NK-92 treated with Interleukin-12 subunit alpha and Interleukin-12 subunit beta, amount 100 ng/mL, for 24 hours (cell line): Measurements from ENCODE around the gene LDLRAD3.

ENCODE experiments used
- DNase-seq: peaks from one replicate; lab custom pipeline; 2025; lab: John Stamatoyannopoulos, UW

The LDLRAD3 gene

DNA sequence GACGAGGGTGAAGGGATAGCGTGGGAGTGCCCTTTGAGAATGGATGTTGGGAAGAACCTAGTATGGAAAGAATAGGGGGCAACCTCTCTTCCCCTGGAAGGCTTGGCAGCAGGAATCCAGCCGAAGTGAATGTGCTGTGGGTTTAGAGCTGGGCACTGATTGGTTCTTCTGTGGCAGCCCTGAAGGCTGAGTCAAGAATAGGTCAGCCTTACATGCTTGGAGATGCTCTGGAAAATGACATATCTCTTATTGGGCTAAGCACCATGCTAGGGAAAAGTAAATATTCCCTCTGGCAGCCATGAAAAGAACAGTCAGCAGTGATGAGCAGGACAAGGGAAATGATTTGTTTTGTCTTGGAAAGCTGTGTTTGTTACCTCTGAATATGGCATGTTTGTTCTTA is 195.9 kb downstream of the LDLRAD3 start:
- DNase-seq, result no peak

- no peak for DNase-seq
Measured at GRCh38 chr11:36141196-36141953, 197.5 kb downstream of the LDLRAD3 start.

GRCh38 chr11:36141956-36142355 is 198.1 kb downstream of the LDLRAD3 start:
- DNase-seq, result no peak

DNA sequence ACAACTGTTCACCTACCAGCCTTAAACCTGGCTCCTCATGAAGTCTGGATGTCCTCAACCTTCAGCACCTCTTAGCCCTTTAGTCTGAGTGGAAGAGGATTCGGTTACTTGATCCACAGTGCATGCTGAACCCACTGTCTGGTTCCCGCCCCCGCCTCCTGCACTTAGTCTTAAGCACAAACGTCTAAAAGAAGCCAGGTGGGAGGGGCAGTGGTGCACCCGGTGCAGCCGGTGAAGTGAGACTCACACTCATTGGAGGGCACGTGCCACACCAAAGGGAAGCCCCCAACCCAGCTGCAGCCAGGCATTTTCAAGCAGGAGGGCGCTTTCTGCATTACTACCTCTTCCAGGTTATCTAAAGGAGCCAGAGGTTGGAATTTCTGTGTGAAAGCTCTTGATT is 198.6 kb downstream of the LDLRAD3 start:
- DNase-seq, result no peak

DNA sequence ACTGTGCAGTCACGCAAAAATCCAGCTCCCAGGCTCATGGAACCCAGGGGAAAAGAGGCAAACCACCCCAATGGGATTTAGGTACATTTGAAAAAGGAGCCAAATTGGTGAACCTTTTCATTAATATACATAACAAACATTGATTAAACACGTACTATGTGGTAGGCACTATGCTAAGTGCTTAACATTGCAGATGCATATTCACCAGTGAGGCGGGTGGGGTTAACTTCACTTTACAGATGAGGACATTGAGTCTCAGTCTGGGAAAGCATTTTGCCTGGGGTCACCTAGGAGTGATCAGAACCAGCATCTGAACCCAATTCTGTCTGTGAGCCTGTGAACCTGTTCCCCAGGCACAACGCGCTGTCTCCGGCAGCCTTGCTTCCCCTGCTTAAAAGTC is 199.0 kb downstream of the LDLRAD3 start:
- no peak for DNase-seq

GRCh38 chr11:36146437-36146836 is 202.6 kb downstream of the LDLRAD3 start:
- DNase-seq, result no peak

DNA sequence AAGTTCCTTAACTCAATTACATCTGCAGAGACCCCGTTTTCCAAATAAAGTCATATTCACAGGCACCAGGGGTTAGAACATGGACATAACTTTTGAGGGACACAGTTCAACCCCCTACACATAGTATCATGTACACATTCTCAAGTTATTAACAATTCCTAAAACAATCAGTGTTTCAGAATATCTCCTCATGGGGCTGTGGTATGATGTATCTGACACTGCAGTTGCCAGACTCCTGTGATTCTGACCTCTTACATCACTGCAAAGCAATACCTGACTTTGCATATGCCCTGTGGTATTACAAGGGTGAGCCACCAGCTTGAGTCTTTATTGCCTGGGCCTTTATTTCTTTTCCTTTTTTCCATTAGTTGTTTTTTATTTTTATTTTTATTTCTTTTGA is 203.6 kb downstream of the LDLRAD3 start:
- DNase-seq, result no peak

DNA sequence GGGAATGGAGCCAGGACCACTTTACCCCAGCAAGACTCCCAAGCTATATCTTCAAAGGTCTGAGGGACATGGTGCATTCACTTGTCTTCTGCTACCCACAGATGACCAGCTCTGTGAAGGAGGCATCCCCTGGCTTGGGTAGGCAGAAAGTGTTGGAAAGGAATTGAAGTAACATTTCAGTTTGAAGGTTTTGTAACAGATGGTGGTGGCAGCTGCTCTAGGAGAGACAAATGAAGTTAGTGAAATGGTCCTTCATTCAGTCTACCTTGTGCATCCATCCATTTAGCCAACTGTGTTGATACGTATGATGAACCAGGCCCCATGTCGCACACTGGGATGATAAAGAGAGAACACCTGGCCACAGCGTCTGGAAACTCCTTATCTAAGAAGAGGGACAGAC is 204.8 kb downstream of the LDLRAD3 start:
- no peak for DNase-seq

DNA sequence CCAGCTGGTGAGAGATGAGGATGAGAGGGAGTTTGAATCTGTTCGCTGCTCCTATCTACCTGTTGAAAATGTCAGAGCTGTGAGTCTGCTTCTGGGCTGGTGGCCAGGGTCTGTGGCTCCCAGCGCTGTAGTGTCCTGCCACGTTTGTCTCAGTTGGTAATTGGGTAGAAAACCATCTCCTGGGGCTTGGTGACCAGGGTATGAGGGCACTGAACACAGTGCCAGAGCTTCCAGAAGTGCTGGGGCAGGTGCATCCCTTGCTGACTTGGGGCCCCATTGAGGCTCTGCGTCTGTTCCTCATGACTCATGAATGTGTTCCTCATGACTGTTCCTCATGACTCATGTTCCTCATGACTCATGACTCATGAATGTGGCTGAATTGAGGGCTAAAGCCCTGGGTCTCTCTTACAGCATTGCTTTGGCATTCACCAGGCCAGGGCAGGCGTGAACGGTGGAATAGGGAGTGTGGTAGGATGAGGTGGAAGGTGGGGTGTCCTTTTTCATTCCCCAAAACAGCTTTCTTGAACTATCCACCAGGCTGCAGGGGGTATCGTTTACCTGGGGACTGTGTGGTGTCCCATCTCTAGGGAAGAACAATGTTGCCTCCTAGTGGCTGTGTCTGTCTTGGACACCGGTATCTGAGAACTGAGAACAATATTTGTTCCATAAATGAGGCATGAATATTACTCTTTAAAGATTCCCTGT is 205.8 kb downstream of the LDLRAD3 start:
- DNase-seq, result peak; percentile 58

GRCh38 chr11:36150986-36151385 is 207.1 kb downstream of the LDLRAD3 start:
- DNase-seq, result no peak

GRCh38 chr11:36151933-36152580 is 208.2 kb downstream of the LDLRAD3 start:
- DNase-seq, result no peak

GRCh38 chr11:36153551-36153950 is 209.7 kb downstream of the LDLRAD3 start:
- no peak for DNase-seq

GRCh38 chr11:36155124-36155561 is 211.3 kb downstream of the LDLRAD3 start:
- no peak for DNase-seq

DNA sequence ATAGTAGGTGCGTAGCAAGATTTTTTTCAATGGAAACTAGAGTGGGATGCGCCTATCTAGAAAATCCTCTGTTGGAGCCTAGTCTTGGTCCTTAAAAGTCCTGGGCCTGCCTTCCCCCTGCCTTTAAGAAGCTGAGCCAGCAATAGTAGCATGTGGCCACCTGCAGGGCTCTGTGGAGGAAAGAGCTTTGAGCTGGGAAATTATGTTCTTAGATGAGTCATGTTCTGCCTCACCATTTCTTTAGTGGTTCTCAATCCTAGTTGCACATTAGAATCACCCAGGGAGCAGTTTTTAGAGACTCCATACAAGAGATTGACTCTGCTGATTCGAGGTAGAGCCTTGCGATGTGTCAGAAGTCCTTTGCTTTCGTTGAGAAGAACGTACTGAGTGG is 211.9 kb downstream of the LDLRAD3 start:
- DNase-seq, result no peak

GRCh38 chr11:36156161-36156816 is 212.4 kb downstream of the LDLRAD3 start:
- no peak for DNase-seq

GRCh38 chr11:36156817-36157519 is 213.1 kb downstream of the LDLRAD3 start:
- no peak for DNase-seq

DNA sequence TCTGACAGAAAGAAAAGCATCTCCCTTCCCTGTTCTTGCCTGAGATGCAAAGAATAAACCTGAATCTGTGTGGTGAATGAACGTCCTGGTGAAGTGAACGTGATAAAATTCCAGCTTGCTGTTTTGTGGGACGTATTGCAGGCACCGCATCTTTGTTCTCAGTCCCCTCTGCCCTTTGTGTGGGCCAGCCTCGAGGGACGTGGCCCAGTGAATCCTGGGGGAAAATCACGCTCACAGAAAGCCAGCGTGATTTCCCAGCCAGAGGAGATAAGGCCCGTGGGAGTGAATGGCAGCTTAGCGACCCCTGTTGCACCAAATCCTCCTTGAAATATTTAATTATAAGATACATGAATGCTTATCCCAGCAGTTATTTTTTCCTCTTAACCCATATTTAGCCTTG is 216.2 kb downstream of the LDLRAD3 start:
- no peak for DNase-seq

- DNase-seq, result no peak
Measured at GRCh38 chr11:36161572-36161971, 217.7 kb downstream of the LDLRAD3 start.

GRCh38 chr11:36162006-36162882 is 218.4 kb downstream of the LDLRAD3 start:
- no peak for DNase-seq

- no peak for DNase-seq
Measured at GRCh38 chr11:36162883-36163434, 219.1 kb downstream of the LDLRAD3 start.
